ENCODE data around the gene PAPPA2.
A peak's percentile ranks its signal among the peaks of the same experiment; 100 is the strongest.

PAPPA2 gene

DNA sequence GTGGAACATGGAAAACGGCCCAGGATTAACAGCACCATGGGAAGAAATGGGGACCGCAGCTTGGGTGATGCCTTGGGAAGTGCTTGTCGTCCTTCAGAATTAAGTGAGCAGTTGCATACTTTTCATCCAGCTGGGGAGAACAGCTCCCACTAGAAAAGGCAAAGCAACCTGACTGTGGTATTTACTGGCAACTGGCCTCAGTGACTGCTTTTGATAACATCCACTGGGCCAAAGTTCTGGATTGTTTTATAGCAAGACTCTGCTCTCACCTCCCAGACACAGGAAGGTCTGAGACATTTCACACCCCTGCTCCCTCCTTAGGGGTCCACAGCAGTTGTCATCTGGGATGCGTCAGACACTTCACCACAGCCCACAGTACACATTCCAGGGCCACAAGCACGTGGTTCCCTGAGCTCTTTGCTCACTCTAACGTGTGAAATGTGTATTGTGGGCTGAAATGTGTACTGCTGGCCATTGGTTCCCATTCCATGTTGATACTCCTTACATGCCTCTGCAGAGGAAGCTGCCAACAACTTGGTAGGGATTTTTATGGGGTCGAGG lies 6.6 kb downstream of the PAPPA2 start:
- ATAC-seq (no peak), DNase-seq (no peak)
- Mint-ChIP-seq H3K4me3 (no peak overlapping the region), H3K27ac (no peak overlapping the region), H3K4me1 (no peaks in the 10 kb centered on the region), H3K9me3 (no peaks in the 10 kb centered on the region), H3K27me3 (no peaks in the 10 kb centered on the region)

DNA sequence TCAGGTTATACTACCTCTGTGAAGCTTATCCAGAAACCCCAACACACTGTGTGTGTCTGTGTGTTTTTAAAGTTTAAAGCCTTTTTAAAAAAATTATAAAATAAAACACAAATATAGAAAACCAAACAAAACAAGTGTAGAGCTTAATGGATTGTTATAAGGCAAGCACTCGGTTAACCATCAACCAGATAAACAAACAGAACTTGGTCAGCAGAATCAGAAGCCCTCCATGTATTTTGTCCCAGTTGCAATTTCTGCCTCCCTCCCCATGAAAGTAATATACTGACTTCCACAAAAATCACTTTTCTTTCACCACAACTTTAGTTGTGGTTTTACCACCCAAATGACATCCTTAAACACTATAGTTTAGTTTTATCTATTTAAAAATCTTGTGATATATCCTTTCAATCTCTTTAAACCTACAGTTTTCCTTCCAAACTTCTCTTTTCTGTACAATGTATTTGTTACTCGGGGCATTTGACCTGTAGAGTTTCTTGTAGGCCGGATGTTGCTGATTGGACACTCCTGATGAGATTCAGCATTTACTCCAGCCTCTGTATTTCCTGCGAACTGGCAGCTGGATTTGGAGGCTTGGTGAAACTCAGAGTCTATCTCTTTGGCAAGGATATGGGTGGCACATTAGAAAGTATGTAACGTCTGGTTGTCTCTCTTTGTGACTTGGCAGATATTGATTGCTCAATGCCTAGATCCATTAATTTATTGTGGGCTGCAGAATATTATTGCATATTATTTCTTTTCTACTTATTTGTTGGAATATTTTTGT lies 8.6 kb downstream of the PAPPA2 start:
- H3K9me3 Mint-ChIP-seq, result no peaks in the 10 kb centered on the region
- H3K27ac Mint-ChIP-seq, result no peak overlapping the region
- ATAC-seq, result no peak
- no peaks in the 10 kb centered on the region for H3K4me1 Mint-ChIP-seq
- DNase-seq, result no peak
- H3K4me3 Mint-ChIP-seq, result no peak overlapping the region
- no peaks in the 10 kb centered on the region for H3K27me3 Mint-ChIP-seq

DNA sequence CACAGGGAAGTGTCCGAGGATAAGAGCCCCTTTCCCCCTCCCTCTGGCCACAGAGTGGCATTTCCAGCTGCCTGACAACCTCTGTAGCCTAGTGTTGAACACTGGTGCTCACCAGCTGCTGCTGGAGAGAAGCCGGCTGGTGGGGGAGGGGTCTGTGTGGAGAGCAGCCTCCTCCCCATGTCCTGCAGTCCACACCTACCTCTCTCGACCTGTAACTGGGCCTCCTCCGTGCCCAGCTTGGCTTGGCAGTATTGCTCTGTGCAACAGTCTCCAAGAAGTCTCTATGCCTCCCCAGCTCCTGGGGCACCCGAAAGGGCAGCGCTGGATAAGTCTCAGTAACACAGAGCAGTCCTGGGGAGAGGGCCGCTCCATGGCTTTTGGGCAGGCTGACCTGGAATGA lies 17.0 kb downstream of the PAPPA2 start:
- DNase-seq (no peak), ATAC-seq (no peak)
- Mint-ChIP-seq H3K27ac (no peak overlapping the region), H3K4me1 (no peaks in the 10 kb centered on the region), H3K4me3 (no peak overlapping the region), H3K9me3 (no peaks in the 10 kb centered on the region), H3K27me3 (no peaks in the 10 kb centered on the region)

DNA sequence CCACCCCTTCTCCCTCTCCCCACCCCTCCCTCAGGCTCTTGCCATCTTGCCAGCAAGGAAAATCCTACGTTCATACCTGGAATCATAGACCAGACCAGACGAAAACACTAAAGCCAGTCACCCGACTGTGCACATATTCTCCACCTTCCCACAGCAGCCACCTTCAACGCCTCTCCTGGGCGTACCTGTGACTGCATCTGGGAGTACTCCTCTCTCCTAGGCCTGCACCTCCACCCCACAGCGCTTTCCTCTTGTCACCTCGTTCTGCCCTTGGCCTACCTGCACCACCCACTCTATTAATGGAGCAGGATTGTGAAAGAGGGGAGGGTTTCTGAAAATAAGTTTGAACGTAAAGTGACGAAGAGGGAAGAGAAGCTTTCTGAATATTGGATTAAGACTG lies 17.8 kb downstream of the PAPPA2 start:
- Mint-ChIP-seq H3K4me1 (no peaks in the 10 kb centered on the region), H3K27ac (no peak overlapping the region), H3K9me3 (no peaks in the 10 kb centered on the region), H3K4me3 (no peak overlapping the region), H3K27me3 (peaks cover 4% of the 10 kb centered on the region)
- ATAC-seq, result no peak
- no peak for DNase-seq

DNA sequence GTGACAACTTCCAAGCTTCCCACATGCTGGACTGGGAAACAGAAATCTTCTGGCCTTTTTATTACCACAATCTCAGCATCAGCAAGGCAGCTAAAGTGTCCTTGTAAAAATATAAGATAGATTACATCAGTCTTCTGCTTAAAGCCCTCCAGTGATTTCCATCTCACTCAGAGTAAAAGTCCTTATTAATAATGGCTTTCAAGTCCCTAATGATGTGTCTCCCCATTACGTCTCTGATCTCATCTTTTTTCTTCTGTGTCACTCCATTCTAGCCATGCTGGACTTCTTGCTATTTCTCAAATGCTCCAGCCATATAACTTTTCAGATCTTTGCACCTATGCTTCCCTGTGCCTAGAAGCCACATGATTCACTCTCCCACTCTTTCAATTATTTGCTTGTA lies 22.1 kb downstream of the PAPPA2 start:
- H3K9me3 Mint-ChIP-seq, result peaks cover 0 to 6% of the 10 kb centered on the region in 2 donors
- ATAC-seq (no peak), DNase-seq (no peak)
- no peak overlapping the region for H3K4me3 Mint-ChIP-seq
- H3K4me1 Mint-ChIP-seq, result no peaks in the 10 kb centered on the region
- H3K27me3 Mint-ChIP-seq, result peaks cover 14% of the 10 kb centered on the region
- no peak overlapping the region for H3K27ac Mint-ChIP-seq

DNA sequence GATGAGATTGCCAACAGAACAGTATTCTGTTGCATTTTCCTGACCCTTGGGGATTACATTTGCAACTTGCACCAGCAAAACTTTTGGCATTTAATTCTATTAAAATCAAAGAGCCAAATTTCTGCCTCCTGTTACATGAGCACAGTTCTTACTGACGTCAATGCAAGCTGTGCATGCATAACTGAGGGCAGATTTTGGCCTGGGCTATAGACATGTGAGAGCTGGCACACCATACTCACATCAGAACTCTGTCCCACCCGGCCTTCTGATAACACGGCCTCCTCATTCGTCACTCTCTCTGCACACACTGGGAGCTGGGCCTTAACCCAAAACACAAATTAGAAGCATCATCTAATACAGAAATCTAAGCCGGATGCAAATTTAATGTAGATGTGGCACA lies 31.5 kb downstream of the PAPPA2 start:
- Mint-ChIP-seq H3K4me1 (no peaks in the 10 kb centered on the region), H3K27me3 (no peaks in the 10 kb centered on the region), H3K4me3 (no peak overlapping the region), H3K9me3 (peaks cover 0 to 8% of the 10 kb centered on the region in 2 donors), H3K27ac (no peak overlapping the region)
- DNase-seq (no peak), ATAC-seq (no peak)

DNA sequence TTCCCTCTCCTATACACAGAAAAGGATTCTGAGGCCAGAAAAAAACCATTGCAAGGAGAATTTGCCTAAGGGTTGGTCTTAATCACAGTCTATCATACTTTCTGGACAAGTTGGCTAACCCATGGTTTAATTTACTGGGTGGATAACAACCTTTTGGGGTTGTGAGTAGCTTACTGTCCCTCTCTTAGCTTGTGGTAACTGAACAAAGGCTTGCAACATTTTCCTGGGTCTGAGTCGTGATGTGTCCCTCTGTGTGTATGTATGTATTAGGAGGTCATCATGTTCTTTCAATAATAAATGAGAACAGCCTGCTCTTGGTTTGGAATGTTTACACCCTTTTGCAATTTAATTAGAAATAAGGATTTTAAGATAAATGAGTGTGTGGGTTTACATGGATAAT lies 36.7 kb downstream of the PAPPA2 start:
- no peaks in the 10 kb centered on the region for H3K27me3 Mint-ChIP-seq
- ATAC-seq (no peak), DNase-seq (no peak)
- H3K9me3 Mint-ChIP-seq, result peaks cover 0 to 3% of the 10 kb centered on the region in 2 donors
- H3K27ac Mint-ChIP-seq, result no peak overlapping the region
- no peak overlapping the region for H3K4me3 Mint-ChIP-seq
- H3K4me1 Mint-ChIP-seq, result no peaks in the 10 kb centered on the region

DNA sequence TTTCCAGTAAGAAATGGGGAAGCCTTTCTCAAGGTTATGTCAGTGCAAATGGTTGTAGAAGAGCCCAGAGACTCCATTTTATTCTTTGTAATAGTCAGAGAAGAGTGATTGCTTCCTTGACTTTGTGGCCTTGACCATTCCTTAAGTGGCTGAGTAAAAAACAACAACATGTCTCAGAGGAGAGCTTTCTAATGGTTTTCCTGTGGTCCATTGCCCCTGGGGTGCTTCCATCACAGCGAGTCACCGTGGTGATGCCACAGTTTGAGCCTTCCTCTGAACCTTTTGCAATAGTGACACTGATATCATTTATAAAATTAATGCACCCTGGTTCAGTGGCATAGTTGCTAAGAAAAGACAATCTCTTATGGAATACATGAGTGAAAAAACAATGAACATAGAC lies 38.6 kb downstream of the PAPPA2 start:
- no peak for DNase-seq
- H3K27me3 Mint-ChIP-seq, result no peaks in the 10 kb centered on the region
- no peaks in the 10 kb centered on the region for H3K4me1 Mint-ChIP-seq
- no peak overlapping the region for H3K27ac Mint-ChIP-seq
- no peak for ATAC-seq
- peaks cover 0 to 3% of the 10 kb centered on the region in 2 donors for H3K9me3 Mint-ChIP-seq
- H3K4me3 Mint-ChIP-seq, result no peak overlapping the region

DNA sequence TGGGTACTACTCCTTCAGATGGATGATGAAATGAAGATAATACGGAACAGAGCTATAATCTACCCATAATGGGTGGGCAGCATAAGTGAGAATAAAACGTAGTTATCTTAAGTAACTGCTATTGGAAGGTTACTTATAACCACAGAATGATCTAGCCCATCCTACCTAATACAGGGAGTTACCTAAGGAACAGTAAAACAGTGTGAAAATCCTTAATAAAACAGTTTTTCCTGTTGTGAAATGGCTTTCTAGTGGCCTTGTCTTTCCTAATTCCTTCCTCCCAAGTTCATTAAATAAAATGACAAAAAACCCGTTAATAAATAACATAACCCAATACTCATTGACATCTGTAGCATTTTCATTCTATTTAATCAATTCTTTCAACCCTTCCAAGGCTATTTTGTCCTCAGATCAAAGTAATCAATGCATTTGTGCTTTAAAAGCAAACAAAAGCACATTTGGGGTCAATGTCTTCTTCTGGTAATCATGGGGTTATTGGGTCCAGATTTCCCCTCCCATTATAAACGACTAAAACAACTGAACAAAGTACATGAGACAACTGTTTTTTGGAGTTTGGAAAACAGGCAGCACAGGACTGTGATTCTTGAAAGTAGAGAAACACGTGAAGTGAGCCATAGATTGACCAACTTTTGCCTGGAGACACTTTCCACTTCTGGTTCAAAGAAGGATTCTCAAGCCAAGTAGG lies 42.0 kb downstream of the PAPPA2 start:
- ATAC-seq, result no peak
- no peak for DNase-seq
- H3K27me3 Mint-ChIP-seq, result no peaks in the 10 kb centered on the region
- no peak overlapping the region for H3K27ac Mint-ChIP-seq
- no peaks in the 10 kb centered on the region for H3K4me1 Mint-ChIP-seq
- H3K4me3 Mint-ChIP-seq, result no peak overlapping the region
- no peaks in the 10 kb centered on the region for H3K9me3 Mint-ChIP-seq

DNA sequence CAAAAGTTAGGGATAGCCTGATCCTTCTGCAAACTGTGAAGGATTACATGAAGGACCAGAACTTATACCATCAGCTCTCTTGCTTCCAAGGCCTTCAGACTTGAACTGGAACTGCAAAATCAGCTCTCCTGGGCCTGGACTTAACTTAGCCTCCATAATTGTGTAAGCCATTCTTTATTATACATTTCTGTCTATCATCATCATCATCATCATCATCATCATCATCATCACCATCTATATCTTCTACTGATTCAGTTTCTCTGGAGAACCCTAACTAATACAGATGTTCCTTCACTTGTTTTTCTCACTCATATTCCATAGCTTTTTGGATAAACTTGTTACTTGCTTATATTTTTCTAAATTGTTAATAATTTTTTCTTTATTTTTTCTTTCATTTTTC lies 50.0 kb downstream of the PAPPA2 start:
- H3K4me3 Mint-ChIP-seq, result no peak overlapping the region
- DNase-seq, result no peak
- no peak for ATAC-seq
- no peaks in the 10 kb centered on the region for H3K4me1 Mint-ChIP-seq
- H3K27ac Mint-ChIP-seq, result no peak overlapping the region
- H3K27me3 Mint-ChIP-seq, result no peaks in the 10 kb centered on the region
- H3K9me3 Mint-ChIP-seq, result peaks cover 9 to 13% of the 10 kb centered on the region in 2 donors

DNA sequence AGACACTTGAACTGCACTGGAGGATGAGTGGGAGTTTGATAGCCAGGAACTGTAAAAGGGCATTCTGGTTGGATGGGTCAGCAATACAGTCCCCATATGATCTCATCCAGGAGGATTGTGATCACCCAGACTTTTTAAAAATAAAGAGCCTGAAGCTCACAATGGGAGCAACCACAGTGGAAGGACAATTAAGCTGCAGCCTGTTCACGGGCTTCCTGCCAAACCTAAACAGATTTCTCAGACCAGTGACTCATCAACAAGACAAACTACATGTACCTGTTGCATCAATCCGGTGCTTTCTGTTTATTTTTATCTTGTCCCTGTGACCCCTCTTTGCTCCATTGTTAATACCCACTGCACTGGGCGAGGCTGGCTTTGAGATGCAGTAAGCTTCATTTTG lies 52.3 kb downstream of the PAPPA2 start:
- Mint-ChIP-seq H3K4me3 (no peak overlapping the region), H3K4me1 (no peaks in the 10 kb centered on the region), H3K27ac (no peak overlapping the region), H3K27me3 (no peaks in the 10 kb centered on the region), H3K9me3 (peaks cover 9 to 13% of the 10 kb centered on the region in 2 donors)
- no peak for ATAC-seq
- DNase-seq, result no peak

DNA sequence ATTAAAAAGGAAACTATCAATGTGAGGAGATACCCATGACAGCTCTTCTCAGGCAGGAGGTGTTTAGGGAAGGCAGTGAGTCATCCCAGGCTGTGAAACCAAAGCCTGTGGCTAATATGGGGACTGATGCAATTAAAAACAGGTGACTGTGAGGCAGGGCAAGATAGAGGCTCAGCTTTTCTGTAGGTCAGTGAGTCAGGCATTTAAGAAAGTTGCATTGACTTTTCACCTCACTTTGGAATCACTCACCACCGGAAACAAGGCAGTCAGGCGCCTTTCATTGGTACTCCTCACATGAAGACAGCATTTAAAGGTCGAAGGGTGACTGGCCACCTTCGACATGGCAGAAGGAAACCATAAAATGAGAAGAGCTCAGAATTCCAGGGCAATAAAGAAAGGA lies 54.5 kb downstream of the PAPPA2 start:
- H3K27ac Mint-ChIP-seq, result no peak overlapping the region
- DNase-seq (peak in 1 of 2 donors; percentile 12), ATAC-seq (peak; percentile 74)
- H3K9me3 Mint-ChIP-seq, result peaks cover 9 to 13% of the 10 kb centered on the region in 2 donors
- H3K4me3 Mint-ChIP-seq, result no peak overlapping the region
- no peaks in the 10 kb centered on the region for H3K4me1 Mint-ChIP-seq
- no peaks in the 10 kb centered on the region for H3K27me3 Mint-ChIP-seq

DNA sequence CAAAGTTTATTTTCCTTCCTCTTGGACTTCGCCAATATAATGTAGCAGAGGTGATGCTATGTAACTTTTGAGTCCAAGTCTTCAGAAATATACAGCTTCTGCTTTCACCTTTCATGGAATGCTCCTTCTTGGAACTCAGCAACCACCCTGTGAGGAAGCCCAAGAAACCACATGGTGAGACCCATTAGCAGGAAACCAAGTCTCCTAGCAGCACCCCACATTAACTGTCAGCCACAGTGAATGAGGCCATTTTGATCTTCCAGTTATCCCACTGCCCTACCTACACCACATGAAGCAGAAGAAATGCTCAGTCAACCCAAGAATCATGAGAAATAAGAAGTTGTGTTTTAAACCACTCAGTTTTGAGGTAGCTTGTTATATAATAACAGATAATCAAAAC lies 58.2 kb downstream of the PAPPA2 start:
- no peak for DNase-seq
- ATAC-seq, result no peak
- H3K4me3 Mint-ChIP-seq, result no peak overlapping the region
- no peaks in the 10 kb centered on the region for H3K4me1 Mint-ChIP-seq
- H3K9me3 Mint-ChIP-seq, result peaks cover 2 to 4% of the 10 kb centered on the region in 2 donors
- H3K27ac Mint-ChIP-seq, result no peak overlapping the region
- H3K27me3 Mint-ChIP-seq, result no peaks in the 10 kb centered on the region

DNA sequence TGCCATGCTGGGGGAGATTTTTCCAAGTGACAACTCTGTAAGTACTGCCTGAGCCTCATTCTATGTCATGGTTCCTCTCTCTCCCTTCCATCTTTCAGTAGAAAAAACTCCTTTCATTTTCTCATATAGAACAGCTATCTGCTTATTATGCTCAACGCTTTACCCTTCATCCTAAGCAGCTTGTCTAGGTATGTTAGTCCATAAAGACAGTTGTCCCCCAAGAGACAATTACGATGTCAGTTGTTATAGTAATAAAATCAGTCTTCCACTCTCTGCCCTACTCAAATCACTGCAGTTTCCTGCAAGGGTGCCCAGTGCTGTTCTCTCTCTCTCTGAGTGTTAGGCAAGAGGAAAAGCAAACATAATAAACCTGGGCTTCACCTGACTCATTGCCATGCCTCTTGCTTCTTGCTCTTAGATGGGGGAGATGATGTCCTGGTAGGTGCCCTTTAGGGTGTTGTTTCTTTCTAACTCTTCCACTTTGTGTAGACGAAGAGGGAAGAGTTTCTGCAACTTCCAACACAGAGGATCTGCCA lies 59.4 kb downstream of the PAPPA2 start:
- H3K27me3 Mint-ChIP-seq, result no peaks in the 10 kb centered on the region
- DNase-seq, result no peak
- H3K27ac Mint-ChIP-seq, result no peak overlapping the region
- H3K4me3 Mint-ChIP-seq, result no peak overlapping the region
- peaks cover 0 to 7% of the 10 kb centered on the region in 2 donors for H3K9me3 Mint-ChIP-seq
- ATAC-seq, result no peak
- no peaks in the 10 kb centered on the region for H3K4me1 Mint-ChIP-seq

DNA sequence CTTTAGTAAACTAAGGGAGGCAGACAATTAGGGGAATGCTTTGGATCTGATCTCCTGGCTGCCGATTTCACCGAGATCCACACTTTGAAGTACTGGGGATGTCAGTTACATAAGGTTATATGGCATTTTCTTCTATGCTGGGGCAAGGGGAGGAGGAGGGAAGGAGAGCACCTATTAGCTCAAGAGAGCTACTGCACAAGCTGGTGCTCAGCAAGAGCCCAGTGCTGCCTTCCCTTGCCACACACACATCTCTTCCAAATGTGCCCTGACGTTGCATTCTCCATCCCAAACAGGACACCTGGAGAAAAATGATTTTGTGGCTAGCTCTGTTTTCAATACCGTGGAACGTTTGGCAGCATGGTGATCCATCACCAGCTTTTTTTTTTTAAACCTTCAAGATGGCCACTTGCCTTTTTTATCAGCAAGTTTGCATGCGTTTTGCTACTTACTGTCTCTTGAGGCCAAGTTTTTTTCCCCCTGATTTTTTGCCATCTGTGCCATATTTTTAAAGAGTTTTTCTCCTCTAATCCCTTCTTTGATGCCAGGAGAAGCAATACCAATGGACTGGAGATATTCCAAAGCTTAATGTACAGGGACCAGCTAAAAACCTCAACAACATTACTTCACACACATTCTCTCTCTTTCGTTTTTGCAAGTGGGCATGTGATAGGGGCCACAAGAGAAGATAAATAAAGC lies 66.6 kb downstream of the PAPPA2 start:
- DNase-seq, result no peak
- Mint-ChIP-seq H3K4me1 (no peaks in the 10 kb centered on the region), H3K27ac (no peak overlapping the region), H3K9me3 (peaks cover 10 to 12% of the 10 kb centered on the region in 2 donors), H3K27me3 (peaks cover 4% of the 10 kb centered on the region), H3K4me3 (no peak overlapping the region)
- ATAC-seq, result no peak

DNA sequence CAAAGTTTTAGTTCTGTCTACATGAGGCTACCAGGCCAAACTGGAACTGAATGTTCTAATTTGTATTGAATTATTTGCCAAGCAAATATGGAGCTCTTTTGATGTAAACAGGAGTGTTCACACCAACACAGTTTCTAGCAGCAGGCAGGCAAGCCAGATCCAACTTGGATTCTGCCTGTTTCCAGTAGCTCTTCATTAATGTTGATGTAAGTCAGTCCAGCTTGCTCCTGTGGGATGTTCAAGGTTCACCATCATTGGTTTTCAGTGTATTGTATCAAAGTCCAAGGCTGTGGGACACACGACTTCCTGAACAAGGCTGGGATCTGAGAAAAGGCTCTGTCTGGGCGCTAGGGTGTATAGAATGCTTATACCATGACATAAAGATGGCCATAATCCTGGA lies 68.1 kb downstream of the PAPPA2 start:
- ATAC-seq (no peak), DNase-seq (no peak)
- no peak overlapping the region for H3K4me3 Mint-ChIP-seq

More for the DNA sequence above, 68.1 kb downstream of the PAPPA2 start:
- Mint-ChIP-seq H3K9me3 (peaks cover 13 to 19% of the 10 kb centered on the region in 2 donors), H3K27me3 (peaks cover 11% of the 10 kb centered on the region), H3K27ac (no peak overlapping the region), H3K4me1 (no peaks in the 10 kb centered on the region)

All from stimulated activated naive CD8-positive, alpha-beta T cell treated with anti-CD3 and anti-CD28 coated beads, Interleukin-15, amount 100 ng/mL, for 72 hours (primary cell).